COLO829 (cell line): Measurements from ENCODE around the gene ZGPAT.

Source experiments
- DNase-seq: peaks from one replicate; pipeline ENCODE4 v3.0.0; 2012; ENCODE audit warnings: low spot score

The ZGPAT gene

DNA sequence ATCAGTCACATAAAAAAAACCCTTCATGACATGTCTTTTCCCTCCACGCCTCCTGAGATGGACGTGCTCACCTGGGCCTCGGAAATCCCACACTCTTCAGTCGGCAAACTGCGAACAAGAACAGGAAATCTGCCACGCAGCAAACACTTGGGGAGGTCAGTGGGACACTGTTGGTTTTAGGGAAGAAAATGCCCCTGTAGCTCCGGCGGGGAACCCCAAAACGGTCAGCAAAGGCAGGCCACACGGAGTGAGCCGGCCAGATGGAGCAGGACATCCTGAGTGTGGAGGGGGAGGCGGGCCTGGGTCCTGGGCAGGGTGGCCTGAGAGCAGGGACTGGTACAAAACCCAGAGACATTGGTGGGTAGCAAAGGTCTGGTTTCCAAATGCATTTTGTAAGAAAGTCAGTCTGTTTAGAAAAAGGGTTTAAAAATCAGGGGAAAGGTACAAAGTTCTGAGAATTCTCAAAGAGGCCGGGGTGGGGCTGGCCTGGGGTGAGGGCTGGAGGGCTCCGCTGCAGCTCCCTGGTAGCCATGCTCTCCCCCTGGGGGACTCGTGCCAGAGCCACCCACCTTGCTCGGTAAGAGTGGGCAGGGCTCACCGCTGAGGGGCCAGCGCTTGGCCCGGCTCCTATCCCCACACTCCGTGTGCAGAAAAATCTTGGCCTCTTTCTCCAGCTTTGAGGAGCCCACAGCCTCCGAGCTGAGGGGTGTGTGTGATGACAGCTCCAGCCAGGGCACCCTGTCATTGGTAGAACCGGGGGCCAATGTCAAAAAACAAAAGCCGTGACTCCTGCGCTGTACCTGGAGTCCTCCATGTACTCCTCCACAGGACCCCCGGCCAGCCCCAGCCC lies 37.0 kb downstream of the ZGPAT start:
- no peak for DNase-seq

DNA sequence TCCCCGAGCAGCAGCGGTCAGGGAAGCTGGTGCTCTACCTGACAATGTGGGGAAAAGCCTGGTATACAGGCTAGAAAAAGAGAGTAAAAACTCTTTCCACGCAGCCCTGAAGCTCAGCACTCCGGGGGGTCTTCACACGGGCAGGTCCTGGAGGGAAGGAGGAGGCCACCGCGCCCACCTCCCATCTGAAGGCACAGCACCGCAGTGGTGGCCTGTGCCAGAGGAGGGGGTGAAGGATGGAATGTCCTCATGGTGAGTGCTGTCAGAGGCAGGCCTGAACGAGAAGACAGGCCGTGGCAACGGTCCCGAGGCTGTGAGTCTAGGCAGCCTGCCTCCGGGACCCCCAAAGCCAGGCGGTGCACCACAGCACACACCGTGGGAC lies 37.6 kb downstream of the ZGPAT start:
- no peak for DNase-seq

DNA sequence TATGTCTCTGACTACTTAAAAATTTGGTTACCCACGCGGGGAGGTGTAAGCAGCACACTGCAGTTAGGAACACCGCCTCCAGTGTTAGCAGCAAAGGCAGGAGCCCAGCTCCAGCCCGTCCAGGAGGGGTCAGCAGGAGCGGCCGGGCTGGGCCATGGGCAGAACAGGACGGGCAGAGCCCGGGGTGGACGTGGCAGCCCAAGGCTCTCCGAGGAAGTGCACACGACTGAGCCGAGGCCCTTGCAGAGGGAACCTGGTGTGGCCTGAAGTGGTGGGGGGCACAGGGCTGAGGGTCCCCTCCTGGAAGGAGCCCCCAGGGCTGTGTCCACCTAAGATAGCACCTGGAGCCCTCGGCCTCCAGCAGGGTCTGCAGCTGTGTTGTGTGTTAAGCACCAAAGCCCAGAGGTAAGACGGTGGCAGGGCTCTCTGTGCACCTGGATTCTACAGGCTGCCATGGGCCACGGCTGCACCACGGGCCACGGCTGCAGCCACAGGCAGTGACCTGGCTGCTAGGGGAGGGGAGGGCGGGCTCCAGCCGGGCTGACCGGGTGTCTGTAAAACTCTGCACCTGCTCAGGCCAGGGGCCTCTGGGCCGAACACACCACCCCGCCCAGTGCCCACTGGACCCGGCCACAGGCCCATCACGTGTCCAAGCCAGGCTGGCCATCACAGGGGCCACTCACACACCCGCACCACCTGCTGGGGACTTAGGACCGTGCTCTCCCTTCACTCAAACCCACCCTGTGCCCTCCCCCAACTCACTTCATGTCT lies 38.3 kb downstream of the ZGPAT start:
- DNase-seq: no peak

DNA sequence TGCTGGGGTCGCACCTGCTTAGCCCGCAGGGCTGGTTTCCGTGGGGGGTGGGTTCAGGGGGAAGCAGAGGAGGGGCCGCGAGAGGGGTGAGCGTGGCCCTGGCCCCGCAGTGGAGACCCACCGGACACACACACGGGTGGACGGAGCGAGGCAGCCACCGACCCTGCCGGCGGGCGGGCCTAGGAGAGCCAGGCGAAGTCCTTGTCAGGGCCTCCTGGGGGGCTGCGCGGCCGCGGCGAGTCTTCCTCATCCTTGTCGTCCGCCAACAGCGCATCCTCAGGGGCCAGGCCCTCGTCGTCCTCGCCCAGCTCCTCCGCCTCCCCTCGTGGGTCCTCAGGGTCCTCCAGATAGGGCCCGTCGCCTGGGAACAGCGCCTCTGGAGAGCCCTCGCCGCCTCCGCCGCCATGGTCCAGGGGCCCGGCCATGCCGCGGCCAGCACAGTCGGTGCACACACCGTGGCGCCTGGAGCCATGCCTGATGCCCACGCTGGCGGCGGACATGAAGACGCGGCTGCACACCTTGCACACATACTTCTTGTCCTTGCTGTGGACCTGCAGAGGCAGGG lies 39.0 kb downstream of the ZGPAT start:
- no peak for DNase-seq

DNA sequence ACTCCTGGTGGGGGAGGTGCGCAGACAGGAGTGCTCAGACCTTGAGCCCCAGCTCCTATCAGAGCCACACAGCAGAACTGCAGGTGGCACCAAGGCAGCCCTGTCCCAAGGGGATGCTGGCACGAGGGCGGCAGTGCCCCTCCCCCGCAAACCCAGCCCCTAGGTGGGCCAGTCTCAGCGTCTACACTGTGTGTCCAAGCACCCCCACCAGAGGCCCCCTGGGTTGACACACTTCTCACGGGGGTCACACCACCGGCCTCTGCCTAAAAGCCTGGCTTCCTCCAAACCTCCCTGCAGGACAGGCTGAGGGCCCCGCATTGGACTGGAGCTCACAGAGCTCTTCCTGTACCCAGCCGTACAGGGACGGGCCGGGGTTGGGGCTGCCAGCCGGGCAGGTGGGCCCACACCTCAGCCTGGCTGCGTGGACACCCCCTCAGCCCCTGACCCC lies 39.8 kb downstream of the ZGPAT start:
- DNase-seq: no peak

DNA sequence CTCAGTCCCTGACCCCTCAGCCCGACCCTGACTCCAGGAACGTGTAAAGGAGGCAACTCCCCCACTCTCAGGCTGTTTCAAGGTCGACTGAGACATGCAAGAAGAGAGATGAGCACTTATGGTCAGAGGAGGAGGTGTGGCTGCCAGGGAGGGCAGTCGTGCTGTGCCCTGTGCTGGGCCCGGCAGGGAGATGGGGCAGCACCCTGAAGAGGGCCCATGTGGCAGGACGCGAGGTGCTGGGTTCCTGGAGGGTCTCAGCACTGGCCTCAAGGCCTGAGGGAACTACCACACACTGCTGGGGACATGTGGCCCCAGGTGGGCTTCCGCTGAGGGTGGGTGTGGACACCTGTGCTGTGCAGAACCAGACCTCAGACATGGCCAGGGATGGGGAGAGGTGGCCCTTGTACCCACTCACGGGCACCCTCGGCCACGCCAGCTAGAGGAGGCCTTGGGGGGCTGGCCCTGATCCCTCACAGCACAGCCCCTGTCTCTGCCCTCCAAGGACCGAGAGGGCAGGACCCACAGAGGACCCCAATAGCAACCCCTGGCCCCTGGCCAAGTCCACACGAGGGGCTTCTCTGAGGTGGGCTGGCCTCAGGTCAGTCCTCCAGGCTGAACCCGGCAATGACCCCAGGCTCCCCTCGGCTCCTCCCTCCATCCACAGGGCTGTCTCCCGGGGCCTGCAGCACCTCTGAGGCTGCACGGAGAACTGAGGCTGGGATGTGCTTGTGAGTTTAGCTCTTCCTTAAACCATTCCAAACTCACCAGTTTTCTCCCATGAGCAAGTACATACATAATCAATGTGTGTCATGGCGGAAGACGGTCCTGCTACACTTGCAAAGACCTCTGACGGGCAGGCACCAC lies 40.5 kb downstream of the ZGPAT start:
- DNase-seq: no peak

DNA sequence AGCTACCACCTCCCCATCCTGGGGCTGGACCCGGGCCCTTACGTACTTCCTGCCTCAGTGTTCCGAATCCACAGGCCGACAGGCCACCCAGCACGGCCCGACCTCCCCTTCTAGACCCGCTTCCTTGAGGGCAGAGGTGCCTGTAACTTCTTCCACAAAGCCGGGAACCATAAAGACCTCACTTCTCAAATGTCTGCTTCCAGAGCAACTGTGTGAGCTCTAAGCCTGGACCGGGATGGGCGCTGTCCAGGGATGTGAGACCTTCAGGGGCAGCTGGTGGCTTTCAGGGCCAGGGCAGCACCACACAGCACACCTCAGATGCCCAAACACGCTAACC lies 41.1 kb downstream of the ZGPAT start:
- DNase-seq: no peak

DNA sequence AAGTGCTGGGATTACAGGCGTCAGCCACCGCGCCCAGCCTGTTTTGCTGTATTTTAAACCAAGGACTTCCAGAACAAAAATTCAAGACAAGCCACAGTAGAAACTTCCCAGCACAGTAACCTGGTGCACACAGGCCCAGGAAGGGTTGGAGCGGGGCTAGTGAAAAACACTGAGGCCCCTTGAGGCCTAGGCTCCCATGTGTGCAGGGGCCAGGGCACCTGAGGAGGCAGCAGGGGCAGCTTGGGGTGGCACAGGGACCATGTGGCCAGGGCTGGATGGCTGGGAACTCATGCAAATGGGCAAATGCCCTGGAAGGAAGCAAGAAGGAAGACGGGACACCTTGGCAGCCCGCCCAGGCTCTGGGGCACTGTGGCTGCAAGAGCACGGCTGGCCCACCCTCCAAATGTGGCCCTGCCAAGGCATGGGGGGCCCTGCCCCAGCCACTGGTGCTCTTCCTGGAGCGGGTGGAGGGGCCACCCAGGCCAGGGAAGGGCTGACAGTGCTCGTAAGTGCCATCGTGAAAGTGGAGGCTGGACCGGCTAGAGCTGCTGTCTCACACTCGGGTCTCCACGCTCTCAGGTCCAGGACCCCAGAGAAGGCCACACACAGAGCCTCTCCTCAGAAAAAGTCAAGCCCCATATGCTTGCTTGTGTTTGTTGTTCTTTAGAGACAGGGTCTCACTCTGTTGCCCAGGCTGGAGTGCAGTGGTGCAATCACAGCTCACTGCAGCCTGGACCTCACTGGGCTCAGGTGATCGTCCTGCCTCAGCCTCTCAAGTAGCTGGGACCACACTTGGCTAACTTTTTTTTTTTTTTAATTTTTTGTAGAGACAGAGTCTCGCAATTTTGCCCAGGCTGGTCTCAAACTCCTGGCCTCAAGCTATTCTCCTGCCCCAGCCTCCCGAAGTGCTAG lies 42.0 kb downstream of the ZGPAT start:
- no peak for DNase-seq

DNA sequence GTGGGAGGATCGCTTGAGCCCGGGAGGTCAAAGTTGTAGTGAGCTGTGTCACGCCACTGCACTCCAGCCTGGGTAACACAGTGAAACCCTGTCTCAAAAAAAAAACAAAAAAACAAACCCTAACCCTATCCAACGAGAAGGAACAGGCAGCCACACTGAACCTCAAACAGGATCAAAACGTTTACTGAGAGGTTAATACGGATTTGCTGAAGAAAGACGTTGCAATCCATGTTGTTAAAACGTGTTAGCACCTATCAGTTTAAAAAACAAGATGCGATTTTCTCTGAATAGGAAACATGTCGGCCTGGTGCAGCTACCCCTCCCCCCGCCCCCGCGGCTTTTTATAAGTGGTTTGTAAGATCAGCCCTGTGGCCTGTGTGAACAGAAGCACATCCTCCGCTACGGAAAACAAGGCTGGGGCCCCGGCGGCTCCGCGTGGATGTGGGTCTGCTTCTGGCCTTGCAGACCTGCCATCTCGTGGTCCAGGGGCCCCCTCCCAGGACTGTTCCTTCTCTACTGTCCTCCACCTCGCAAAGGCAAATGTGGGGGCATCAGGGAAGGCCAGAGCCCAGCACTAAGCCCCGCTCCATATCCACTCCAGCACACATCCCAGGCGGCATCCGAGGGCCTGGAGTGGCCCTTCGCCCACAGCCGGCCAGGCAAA lies 43.1 kb downstream of the ZGPAT start:
- peak; percentile 58 for DNase-seq

DNA sequence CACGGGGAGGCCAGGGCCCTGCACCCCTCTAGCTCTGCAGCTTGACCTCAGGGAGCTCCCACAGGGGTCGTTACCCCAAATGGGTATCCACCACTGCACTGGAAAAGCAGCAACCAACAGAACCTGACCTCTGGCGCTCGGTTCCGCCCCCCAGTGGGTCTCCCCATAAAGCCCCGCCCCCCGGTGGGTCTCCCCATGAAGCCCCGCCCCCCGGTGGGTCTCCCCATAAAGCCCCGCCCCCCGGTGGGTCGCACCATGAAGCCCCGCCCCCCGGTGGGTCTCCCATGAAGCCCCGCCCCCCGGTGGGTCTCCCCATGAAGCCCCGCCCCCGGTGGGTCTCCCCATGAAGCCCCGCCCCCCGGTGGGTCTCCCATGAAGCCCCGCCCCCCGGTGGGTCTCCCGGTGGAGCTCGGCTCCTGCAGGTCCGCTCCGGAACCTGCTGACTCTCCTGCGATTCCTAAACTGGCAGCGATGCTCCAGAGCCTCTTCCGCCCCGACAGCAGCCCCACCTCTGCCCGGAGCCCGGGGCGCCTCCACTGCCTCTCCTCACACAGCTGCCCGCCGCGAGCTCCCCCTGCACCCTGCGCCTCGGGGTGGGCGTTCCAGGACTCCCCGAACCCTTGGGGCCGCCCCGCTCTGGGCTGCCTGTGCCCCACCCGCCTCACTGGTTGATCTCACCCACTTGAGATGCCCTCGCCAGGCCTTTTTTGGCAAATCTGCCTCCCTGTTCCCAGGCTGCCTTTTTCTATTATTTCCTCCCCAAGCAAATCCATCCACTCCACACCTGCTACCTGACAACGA lies 43.8 kb downstream of the ZGPAT start:
- no peak for DNase-seq

DNA sequence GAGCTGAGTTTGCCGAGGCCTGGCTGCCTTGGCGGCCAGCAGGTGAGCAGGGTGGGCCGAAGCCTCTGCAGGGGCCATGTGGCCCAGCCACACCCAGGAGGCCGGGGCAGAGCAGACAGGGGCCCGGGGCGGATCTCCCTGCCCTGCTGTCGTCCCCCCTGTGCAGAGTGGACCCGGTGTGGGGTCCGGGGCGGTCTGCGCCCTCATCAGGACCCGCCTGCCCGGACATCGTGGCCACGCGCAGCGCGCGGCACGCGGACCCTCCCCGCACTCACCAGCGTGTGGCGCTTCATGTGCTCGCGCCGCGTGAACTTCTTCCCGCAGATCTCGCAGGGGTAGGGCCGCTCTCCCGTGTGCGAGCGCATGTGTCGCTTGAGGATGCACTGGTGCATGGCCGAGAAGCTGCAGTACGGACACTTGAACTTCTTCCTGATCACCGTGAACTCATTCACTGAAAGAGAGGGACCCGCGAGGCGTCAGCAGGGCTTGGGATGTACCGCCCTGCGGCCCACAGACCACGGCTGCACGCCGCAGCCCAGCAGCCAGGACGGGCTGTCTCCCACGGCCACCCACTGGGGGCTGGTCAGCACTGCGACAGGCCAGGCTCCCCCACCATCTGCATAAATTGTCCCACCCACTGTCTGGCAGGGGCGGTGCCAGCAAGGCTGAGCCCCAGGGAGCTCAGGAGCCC lies 44.7 kb downstream of the ZGPAT start:
- DNase-seq: no peak

DNA sequence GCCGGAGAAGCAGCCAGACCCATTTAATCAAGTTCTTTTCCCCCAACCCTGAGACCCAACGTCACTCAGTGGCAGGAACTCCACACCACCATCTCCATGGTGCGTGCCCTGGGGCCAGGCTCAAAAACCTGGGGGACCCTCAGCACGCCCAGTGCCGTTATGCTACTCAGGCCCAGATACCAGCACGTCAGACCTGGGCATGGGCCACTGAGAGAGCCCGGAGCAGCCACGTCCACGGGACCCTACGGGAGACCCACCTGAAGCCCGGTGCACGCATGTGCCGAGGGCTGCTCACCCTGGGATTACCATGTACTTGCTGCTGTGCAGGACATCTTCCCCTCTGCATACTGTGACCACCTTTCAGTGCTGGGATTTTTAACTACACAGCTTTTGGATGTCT lies 45.5 kb downstream of the ZGPAT start:
- no peak for DNase-seq

DNA sequence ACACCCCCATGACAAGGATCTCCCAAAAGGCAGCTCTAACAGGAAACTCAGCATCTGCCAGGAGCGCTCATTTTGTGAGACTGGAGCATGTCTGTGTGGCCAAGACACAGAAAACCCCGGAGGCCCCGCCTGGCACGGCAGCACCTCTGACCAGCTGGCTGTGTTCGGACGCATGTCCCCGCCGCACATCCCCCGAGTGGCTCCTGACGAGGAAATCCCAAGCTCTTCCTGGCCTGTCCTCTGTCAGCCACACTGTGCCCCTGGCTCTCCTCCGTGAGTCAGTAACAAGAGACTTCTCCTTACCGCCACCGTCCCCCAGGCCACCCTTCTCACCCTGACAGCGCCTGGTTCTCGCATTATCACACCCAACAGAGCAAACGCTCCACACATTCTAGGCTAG lies 46.2 kb downstream of the ZGPAT start:
- DNase-seq: no peak

DNA sequence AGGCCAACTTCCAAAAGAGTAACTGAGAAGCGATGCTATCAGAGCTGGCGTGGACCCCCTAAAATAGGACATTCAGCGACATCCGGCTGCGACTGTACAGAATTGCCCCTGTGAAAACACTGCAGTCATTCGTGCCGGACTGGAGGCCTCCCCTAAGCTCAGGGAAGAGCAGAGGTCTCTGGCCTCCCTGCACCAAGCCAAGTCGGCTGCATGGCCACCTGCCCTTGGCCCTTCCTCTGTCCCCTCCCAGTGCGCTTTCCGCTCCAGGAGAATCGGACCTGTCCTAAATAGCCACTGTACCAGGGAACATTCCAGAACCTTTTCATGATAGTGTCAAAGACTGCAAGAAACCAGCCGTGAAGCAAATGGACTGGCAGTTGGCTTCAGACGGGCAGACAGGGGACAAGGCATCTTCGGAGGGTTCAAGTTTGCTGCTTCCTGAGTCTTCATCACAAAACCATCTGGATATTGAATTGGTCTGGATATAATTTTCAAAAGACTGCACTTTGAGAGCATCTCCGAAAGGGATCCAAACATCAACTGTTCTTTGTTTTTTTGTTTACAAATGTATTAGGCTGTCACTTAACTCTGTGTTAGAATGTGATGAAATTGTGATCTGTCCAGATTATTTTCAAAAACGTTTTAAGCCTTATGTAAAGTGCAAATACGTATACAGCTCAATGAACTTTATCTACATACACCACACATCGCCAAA lies 48.3 kb downstream of the ZGPAT start:
- no peak for DNase-seq

DNA sequence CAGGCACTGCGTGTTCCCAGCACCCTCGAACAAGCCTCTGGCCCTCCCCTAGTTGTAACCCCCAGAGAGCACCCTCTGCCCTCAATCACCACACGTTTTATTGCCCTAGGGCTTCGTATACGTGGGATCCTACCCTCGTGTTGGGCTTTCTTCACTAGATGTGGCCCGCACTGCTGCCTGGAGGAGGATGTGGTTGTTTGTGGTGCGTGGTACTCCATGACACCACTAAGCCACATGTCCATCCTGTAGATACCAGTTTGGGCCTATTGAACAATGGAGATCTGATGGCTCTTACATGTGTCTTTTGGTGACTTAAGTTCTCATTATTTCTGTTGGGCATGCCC lies 48.8 kb downstream of the ZGPAT start:
- DNase-seq: no peak

DNA sequence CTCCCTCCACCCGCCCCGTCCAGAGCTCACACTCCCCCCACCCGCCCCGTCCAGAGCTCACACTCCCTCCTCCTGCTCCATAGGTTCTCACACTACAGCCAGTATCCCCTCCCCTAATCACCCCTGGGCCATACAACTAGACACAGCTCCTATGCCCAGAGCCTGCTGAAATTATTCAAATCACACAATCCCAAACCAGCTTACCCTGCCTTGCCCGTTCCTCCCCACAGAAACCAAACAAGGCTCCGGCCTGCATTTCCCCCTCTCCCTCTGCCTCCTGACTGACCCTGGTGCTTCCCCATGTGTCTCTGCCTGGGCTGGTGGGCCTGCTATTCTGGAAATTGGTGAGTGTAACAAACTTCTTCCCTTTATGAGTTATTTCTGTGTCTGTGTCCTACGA lies 50.3 kb downstream of the ZGPAT start:
- DNase-seq: no peak

DNA sequence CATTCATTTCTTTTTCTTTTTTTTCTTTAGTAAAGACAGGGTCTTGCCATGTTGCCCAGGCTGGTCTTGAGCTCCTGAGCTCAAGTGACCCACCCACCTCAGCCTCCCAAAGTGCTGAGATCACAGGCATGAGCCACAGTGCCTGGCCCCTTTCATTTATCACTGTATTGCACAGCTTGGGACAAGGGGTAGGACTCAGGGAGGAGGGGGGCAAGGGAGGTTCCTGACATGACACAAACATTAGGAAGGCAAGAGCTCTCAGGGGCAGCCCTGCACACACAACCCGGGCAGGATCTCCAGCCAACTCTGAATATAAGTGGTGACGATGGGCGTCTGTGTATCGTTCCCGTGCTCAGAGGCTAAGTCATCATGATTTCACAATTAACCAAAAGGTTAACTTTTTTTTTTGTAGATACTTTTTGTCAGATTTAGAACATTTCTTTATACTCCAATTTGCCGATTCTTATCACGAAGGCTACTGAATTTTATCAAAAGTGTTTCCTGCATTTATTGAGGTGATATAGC lies 51.6 kb downstream of the ZGPAT start:
- no peak for DNase-seq

DNA sequence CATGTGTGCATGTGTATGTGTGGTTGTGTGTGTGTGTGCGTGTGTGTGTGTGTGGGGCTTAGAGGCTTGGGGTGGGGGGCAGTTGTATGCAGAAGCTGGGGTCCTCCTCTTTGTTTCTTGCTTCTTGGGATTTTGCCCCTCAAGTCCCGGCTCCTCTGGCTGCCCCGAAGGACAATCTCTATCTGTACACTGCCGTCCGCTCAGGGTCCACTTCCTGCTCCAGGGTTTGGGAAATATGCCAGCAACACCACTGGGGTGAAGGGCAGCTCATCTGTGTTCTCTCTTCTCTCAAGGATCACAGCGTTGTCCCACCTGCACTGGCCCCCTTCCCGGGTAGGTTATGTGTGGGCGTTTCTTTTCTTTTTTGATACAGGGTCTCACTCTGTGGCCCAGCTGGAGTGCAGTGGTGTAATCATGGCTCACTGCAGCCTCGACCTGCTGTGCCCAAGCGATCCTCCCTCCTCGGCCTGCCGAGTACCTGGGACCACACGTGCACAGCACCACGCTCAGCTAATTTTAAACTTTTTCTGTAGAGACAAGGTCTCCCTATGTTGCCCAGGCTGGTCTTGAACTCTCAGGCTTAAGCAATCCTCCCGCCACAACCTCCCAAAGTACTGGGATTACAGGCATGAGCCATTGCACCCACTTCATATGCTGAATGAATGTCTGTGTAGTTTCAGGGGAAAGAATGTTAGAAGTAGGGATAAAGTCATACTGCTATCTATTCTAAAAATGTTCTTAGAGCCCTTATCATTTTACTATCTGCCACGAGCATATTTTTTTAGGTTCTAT lies 57.4 kb downstream of the ZGPAT start:
- no peak for DNase-seq
